CMK (cell line): ENCODE data around the gene PRKCE.

Experiments used
- DNase-seq: peaks from one replicate; pipeline ENCODE4 v3.0.0-alpha.2; 2010; ENCODE audit warnings: low read depth

PRKCE gene

GRCh38 chr2:45780541-45781463, 129.3 kb downstream of the PRKCE start:
- DNase-seq, result no peak

GRCh38 chr2:45781464-45781811, 130.0 kb downstream of the PRKCE start:
- DNase-seq, result no peak

GRCh38 chr2:45782436-45782835, 131.0 kb downstream of the PRKCE start:
- no peak for DNase-seq

GRCh38 chr2:45782986-45783385, 131.5 kb downstream of the PRKCE start:
- DNase-seq, result no peak

- DNase-seq, result peak; percentile 41
Observed at GRCh38 chr2:45786030-45786835, 134.8 kb downstream of the PRKCE start.

GRCh38 chr2:45786836-45787357, 135.4 kb downstream of the PRKCE start:
- DNase-seq, result no peak

GRCh38 chr2:45788401-45788800, 136.9 kb downstream of the PRKCE start:
- DNase-seq, result no peak

GRCh38 chr2:45789317-45789716, 137.8 kb downstream of the PRKCE start:
- DNase-seq, result no peak

- no peak for DNase-seq
Observed at GRCh38 chr2:45789961-45790723, 138.7 kb downstream of the PRKCE start.

GRCh38 chr2:45793305-45793962, 142.0 kb downstream of the PRKCE start:
- no peak for DNase-seq

GRCh38 chr2:45794134-45794617, 142.7 kb downstream of the PRKCE start:
- no peak for DNase-seq

GRCh38 chr2:45796500-45796899, 145.0 kb downstream of the PRKCE start:
- no peak for DNase-seq

GRCh38 chr2:45797451-45798230, 146.2 kb downstream of the PRKCE start:
- no peak for DNase-seq

- no peak for DNase-seq
Observed at GRCh38 chr2:45799679-45800381, 148.4 kb downstream of the PRKCE start.

- DNase-seq, result no peak
Observed at GRCh38 chr2:45802499-45803138, 151.1 kb downstream of the PRKCE start.

- no peak for DNase-seq
Observed at GRCh38 chr2:45804987-45805755, 153.7 kb downstream of the PRKCE start.

- no peak for DNase-seq
Observed at GRCh38 chr2:45806563-45807358, 155.3 kb downstream of the PRKCE start.

GRCh38 chr2:45808294-45808800, 156.9 kb downstream of the PRKCE start:
- no peak for DNase-seq
